ENCODE results near the gene KLRD1. TPM values are rescaled to one million over a fixed set of nuclear protein-coding genes. Genes with fewer than 3 reads are reported as not detected.
A peak's percentile ranks its signal among the peaks of the same experiment; 100 is the strongest.
"Not testable (repeated sequence)": the region's sequence is repeated elsewhere in the genome, so short reads cannot be mapped to it uniquely, and the experiment has no call there.

KLRD1 gene
- total RNA-seq, 1 experiment from 2014 or later, result not detected

DNA sequence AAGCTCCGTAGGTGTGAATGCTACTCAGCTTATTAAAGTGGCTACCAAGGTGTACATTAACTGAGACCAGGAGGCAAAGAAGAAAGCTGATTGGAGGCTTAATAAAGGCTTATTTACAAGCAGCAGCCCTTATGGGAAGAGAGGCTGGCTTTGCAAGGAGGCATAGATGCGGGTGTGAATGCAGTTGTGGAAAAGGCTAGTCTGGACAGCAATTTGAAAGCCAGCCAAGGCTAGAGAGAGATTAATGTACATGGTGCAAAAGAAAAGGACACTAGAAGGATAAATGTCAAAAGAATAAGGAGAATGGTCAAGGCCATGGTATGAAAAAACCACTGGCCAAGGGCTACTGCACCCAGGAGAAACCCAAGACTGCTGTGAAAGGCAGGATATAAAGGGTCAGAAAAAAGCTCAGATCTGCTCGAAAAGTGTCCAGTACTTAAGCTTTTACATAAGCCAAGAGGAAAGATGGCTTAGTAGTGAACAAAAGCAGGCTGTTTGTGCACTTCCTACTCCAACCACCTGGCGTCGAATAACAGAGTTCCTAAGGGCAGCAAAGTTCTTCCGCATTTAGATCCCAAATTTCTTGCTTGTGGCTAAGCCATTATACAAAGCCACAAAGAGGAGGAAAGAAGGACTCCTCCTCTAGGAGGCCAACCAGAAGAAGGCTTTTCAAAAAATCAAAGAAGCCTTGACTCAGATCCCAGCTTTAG lies 58.2 kb downstream of the KLRD1 start:
- DNase-seq (ENCODE audit: low spot score), result peak; percentile 20
- in situ Hi-C loops (cut with HindIII; ENCODE audit: low sequenced_read_pairs), result no loop called here

GRCh38 chr12:10366875-10367274 lies 59.2 kb downstream of the KLRD1 start:
- in situ Hi-C loops (cut with HindIII; ENCODE audit: low sequenced_read_pairs), result no loop called here
- DNase-seq (ENCODE audit: low spot score), result no peak

- in situ Hi-C loops (cut with HindIII; ENCODE audit: low sequenced_read_pairs); DNase-seq (ENCODE audit: low spot score): not testable (repeated sequence)
Observed at GRCh38 chr12:10367714-10368113, 60.0 kb downstream of the KLRD1 start.

DNA sequence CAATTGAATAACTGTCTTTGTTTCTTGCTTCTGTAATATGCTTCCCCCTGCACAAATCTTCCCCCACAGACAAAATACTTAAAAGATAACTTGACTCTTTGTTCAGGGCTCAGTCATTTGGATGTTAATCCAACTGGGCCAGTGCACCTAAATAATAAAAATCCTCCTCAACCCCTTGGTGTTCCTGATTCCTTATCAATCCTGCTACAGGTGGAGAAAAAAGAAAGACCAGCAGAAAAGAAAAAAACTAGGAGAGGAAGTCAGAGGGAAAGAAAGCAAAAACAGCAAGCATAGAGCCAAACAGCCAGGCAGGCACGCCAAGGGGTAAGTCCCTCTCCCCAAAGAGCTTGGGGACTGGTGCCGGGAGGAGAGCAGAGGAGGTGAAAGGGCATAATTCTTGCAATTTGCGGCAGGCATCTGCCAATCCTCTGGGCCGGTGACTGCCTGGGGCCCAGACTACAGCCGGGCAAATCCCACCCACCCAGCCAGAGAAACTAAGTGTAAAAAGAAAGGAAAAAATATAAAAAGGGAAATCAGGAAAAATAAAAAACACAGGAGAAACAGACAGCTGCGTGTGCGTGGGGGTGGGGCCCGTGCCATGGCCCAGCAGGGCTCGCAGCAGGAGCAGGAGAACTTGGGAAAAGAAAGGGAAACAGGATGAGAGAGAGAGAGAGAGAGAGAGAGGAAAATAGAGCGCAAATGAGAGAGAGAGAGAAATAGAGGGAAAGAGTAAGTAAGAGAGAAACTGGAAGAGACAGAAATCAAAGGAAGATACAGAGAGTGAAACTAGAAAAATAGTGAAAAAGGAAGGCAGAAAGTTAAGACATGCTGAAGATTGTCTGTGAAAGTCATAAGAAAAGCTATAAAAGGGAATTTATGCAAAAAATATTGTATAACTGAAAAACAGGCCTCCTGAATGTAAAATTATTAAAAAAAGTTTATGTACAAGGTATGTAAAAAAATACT lies 60.8 kb downstream of the KLRD1 start:
- DNase-seq (ENCODE audit: low spot score), result no peak
- in situ Hi-C loops (cut with HindIII; ENCODE audit: low sequenced_read_pairs), result no loop called here

DNA sequence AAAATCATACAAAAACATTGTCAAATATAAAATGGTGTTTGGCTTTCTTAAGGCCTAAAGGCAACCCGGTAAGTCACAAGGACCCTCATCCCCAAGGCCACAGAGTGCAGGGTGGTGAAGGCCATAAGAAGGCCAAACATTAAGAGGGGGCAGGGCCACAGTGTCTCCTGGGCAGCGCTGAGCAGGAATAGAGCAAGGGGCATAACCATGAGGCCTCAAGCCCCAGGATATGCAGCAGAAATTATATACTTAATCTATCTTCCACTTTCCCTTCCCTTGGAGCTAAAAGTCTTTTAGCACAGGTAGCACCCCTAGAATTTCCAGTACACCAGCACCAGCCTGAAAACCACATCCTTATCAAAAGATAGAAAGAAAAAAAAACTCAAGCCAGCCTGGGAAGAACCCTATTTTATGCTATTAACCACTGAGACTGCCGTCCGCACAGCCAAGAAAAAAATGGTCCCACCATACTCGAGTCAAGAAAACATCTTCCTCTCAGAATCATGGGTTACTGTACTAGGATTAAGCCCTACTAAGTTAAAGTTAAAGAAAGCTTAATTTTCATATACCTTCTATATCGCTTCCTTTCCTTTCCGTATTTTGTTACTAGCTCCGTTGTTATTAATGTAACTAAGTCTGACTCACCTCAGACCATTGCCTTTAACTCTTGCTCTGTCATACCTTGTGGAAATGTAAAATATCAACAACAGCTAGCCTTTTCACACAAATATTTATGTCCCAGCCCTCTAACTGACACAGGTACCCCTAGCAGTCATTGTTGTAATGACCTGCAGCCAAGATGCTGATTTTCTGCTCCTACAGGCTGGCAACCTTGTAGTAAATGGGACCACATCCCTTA lies 62.1 kb downstream of the KLRD1 start:
- in situ Hi-C loops (cut with HindIII; ENCODE audit: low sequenced_read_pairs), result no loop called here

GRCh38 chr12:10371893-10372535 lies 64.3 kb downstream of the KLRD1 start:
- in situ Hi-C loops (cut with HindIII; ENCODE audit: low sequenced_read_pairs); DNase-seq (ENCODE audit: low spot score): not testable (repeated sequence)

More for the DNA sequence above, 62.1 kb downstream of the KLRD1 start:
- DNase-seq (ENCODE audit: low spot score), result no peak

DNA sequence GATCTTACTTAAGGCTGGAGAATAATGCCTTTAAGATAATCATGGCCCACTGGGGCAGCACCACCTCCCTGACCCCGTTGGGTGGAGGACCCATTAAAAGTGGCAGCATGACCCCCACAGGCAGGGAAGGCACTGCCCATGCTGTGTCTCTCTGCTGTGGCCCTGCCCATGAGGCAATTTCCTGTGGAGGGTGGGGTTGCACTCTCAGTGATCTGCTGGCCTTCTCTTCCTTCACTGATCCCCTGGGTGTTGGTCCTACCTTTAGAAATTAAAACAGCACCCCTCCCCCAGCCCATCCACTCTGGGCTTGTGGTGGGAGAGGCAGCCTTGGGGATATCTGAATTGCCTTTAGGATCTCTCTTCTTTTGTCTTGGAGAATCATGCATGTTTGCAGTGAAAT lies 64.9 kb downstream of the KLRD1 start:
- in situ Hi-C loops (cut with HindIII; ENCODE audit: low sequenced_read_pairs), result no loop called here
- DNase-seq (ENCODE audit: low spot score), result no peak

GRCh38 chr12:10374624-10375018 lies 67.0 kb downstream of the KLRD1 start:
- in situ Hi-C loops (cut with HindIII; ENCODE audit: low sequenced_read_pairs), result no loop called here
- no peak for DNase-seq (ENCODE audit: low spot score)

DNA sequence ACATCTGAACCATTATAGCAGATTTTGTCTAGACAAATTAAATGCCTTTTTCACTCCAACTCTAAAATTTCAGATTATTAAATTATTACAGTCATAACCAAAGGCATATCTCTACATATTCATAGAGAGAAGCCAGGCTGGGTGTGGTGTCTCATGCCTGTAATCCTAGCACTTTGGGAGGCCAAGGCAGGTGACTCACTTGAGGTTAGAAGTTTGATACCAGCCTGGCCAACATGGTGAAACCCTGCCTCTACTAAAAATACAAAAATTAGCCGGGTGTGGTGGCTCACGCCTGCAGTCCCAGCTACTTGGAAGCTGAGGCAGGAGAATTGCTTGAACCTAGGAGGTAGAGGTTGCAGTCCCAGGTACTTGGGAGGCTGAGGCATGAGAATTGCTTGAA lies 71.1 kb downstream of the KLRD1 start:
- DNase-seq (ENCODE audit: low spot score); in situ Hi-C loops (cut with HindIII; ENCODE audit: low sequenced_read_pairs): not testable (repeated sequence)

Other genes with a start within 250 kb of the KLRD1 start
- not detected in 2 replicates for gene CLEC1A, start 208.9 kb upstream of the KLRD1 start, total RNA-seq (2014; rRNA removed; shearing (Covaris generic))
- gene CLEC7A, start 177.7 kb upstream of the KLRD1 start, total RNA-seq (2014; rRNA removed; shearing (Covaris generic)), result not detected in 2 replicates
- gene OLR1, start 135.7 kb upstream of the KLRD1 start, total RNA-seq (2014; rRNA removed; shearing (Covaris generic)), result 0.37 and 4.3 TPM in 2 replicates
- 0.68 TPM in 1 of 2 replicates, not detected in the other for gene TMEM52B, start 128.8 kb upstream of the KLRD1 start, total RNA-seq (2014; rRNA removed; shearing (Covaris generic))
- gene GABARAPL1, start 95.0 kb upstream of the KLRD1 start, total RNA-seq (2014; rRNA removed; shearing (Covaris generic)), result 37.6 and 88.9 TPM in 2 replicates
- gene KLRK1, start 82.2 kb downstream of the KLRD1 start, total RNA-seq (2014; rRNA removed; shearing (Covaris generic)), result not detected in 2 replicates
- gene KLRC4, start 101.9 kb downstream of the KLRD1 start, total RNA-seq (2014; rRNA removed; shearing (Covaris generic)), result not detected in 2 replicates
- not detected in 2 replicates for gene KLRC3, start 112.7 kb downstream of the KLRD1 start, total RNA-seq (2014; rRNA removed; shearing (Covaris generic))
- not detected in 2 replicates for gene KLRC2, start 128.1 kb downstream of the KLRD1 start, total RNA-seq (2014; rRNA removed; shearing (Covaris generic))
- gene KLRC1, start 145.5 kb downstream of the KLRD1 start, total RNA-seq (2014; rRNA removed; shearing (Covaris generic)), result not detected in 2 replicates
- gene EIF2S3B, start 198.0 kb downstream of the KLRD1 start, total RNA-seq (2014; rRNA removed; shearing (Covaris generic)), result 2.2 and 3.3 TPM in 2 replicates

All from G401 (cell line).